Muscle of arm (tissue), 12 donors: ENCODE measurements around the gene ASTL. TPM values are rescaled to one million over a fixed set of nuclear protein-coding genes. Genes with fewer than 3 reads are reported as not detected.
"Not testable (repeated sequence)": the region's sequence is repeated elsewhere in the genome, so short reads cannot be mapped to it uniquely, and the experiment has no call there.

Source experiments
- DNase-seq: peaks from one replicate; pipeline ENCODE4 v3.0.0-alpha.2; 2013
- polyA plus RNA-seq, 12 donors: library from polyadenylated mRNA; unstranded; fragments of 120-200 nt; gene quantifications; one replicate each; pipeline ENCODE4 v1.2.1, GENCODE V29; 2013; ENCODE audit not compliant: insufficient read length in 12 of 12

Gene ASTL
- polyA plus RNA-seq, 12 donors: 0.15 to 0.21 (median 0.20) TPM; not detected in 9

- no peak for DNase-seq
Measured at GRCh38 chr2:96099861-96100798, 38.2 kb downstream of the ASTL start.

GRCh38 chr2:96098900-96099590 is 39.3 kb downstream of the ASTL start:
- DNase-seq: no peak

- no peak for DNase-seq
Measured at GRCh38 chr2:96097951-96098823, 40.1 kb downstream of the ASTL start.

GRCh38 chr2:96097441-96097840 is 40.9 kb downstream of the ASTL start:
- DNase-seq: no peak

DNA sequence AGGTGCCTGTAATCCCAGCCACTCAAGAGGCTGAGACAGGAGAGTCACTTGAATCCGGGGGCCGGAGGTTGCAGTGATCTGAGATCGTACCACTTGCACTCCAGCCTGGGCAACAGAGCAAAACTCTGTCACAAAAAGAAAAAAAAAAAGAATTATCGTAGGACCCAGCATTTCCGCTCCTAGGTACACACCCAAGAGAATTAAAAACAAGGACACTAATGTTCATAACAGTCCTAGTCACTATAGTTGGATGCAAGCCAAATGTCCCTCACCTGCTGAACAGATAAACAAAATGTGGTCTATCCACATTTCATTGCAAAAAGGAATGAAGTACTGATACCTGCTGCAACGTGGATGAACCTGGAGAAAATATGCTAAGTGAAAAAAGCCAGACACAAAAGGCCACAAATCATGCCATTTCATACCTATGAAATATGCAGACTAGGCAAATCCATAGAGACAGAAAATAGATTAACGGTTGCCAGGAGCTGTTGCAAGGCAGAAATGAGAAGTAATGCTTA is 43.1 kb downstream of the ASTL start:
- DNase-seq: no peak

GRCh38 chr2:96093528-96093927 is 44.8 kb downstream of the ASTL start:
- no peak for DNase-seq

- DNase-seq: no peak
Measured at GRCh38 chr2:96092951-96093350, 45.4 kb downstream of the ASTL start.

DNA sequence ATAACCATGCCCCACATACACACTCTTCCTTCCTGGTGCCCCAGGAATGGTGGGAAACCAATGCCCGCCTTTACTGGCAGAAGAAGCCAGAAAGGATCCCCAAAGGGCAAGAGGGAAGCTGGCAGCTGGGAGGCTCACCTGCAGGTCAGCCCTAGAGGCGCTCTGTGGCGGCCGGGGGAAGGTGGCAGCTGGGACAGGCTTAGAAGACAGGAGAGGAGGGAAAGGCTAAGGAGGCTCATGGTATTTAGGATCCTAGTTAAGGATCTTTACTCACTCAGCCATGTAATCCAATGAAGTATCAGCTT is 45.8 kb downstream of the ASTL start:
- DNase-seq: no peak

- DNase-seq: no peak
Measured at GRCh38 chr2:96091711-96092572, 46.4 kb downstream of the ASTL start.

GRCh38 chr2:96091141-96091710 is 47.1 kb downstream of the ASTL start:
- no peak for DNase-seq

- no peak for DNase-seq
Measured at GRCh38 chr2:96090196-96090926, 47.9 kb downstream of the ASTL start.

DNA sequence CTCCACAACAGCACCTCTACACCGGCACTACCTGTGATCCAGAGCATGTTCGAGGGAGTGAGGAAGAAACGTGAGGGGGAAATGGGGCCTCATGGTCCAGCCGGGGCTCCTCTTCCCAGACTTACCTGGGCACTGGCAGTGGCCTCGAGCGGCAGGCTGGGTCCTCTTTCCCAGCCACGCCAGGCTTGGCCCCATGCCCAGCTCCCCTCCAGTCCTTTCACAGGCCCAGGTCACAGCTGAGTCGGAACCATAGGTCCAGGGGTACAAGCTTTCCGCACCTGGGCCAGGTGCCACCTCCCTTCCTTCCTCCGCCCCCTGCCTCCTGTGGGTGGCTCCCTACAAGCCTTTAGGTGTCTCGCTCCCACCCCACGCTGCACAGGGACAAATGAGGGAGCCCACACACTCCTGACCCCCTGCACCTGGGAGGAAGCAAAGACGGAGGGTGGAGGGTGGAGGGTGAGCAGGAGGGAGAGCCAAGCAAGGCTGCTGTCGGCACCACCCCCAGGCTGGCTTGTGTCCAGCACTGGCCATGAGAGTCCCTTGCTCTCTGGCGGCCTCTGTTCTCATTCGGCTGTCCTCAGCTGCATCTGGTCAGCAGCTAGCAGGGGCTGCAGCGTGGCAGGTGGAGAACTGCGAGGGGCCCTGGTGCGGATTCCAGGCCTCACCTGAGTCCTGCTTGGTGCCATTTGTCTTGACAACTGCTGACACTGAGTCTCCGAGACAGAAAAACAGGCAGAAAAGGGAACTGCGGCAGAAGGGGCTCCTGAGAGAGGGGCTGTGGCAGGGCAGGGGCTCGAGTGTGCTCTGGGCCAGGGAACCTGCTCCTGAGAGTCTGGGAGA is 48.7 kb downstream of the ASTL start:
- DNase-seq: no peak

- DNase-seq: no peak
Measured at GRCh38 chr2:96088340-96089335, 49.7 kb downstream of the ASTL start.

DNA sequence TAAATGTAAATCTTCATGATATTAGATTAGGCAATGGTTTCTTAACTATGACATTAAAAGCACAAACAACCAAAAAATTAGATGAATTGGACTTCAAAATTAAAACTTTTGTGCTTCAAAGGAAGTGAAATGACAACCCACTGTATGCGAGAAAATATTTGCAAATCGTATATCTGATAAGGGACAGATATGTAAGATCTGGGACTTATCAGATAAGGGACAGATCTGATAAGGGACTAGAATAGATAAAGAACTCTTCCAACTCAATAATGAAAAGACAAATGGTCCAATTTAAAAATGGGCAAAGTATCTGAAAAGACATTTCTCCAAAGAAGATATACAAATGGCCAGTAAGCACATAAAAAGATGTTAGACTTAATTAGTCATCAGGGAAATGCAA is 51.2 kb downstream of the ASTL start:
- no peak for DNase-seq

- no peak for DNase-seq
Measured at GRCh38 chr2:96085541-96086355, 52.6 kb downstream of the ASTL start.

- not testable (repeated sequence) for DNase-seq
Measured at GRCh38 chr2:96084858-96085518, 53.3 kb downstream of the ASTL start.
